IMR-90 (cell line): ENCODE data around the gene ULBP1. TPM values are rescaled to one million over a fixed set of nuclear protein-coding genes. Genes with fewer than 3 reads are reported as not detected.

Source experiments
- ATAC-seq: fragments of 200-7000 bp; cut with Tn5 transposase; 2 replicates; pipeline ENCODE4 v1.9.1; 2020; ENCODE audit warnings: low read depth, mild to moderate bottlenecking, moderate library complexity
- BruUV-seq: library from RNA; stranded (reverse); fragments of 400-500 nt; replicated peaks from 2 replicates; lab custom pipeline; 2021; lab: Mats Ljungman, UMichigan
- CTCF ChIA-PET: fragments of 300-600 bp; formaldehyde crosslinking; extraction: SDS; loops from one replicate; lab custom pipeline; 2021; ENCODE audit warnings: antibody characterized with exemption; lab: Yijun Ruan, JAX
- POLR2A ChIA-PET: fragments of 300-600 bp; sonication (Branson Sonifier 250); formaldehyde crosslinking; loops from one replicate; lab custom pipeline; 2022; ENCODE audit warnings: antibody characterized with exemption; ENCODE audit not compliant: unreplicated experiment; lab: Charles Lee
- DNase-seq: peaks from one replicate; pipeline ENCODE4 v3.0.0; 2013
- H2AFZ ChIP-seq: replicated peaks from 2 replicates; pipeline ENCODE3; 2013; ENCODE audit warnings: low read length, mild to moderate bottlenecking; ENCODE audit not compliant: poor library complexity
- H2AK5ac ChIP-seq: 2 replicates; pipeline ENCODE4 v1.6.1; 2013; ENCODE audit warnings: low read depth, low read length, inconsistent platforms
- H2AK9ac ChIP-seq: replicated peaks from 2 replicates; pipeline ENCODE3; 2013; ENCODE audit warnings: mild to moderate bottlenecking, low read depth, low read length, moderate library complexity; ENCODE audit not compliant: poor library complexity
- H2BK120ac ChIP-seq: 2 replicates; pipeline ENCODE4 v1.6.1; 2013; ENCODE audit warnings: low read depth, low read length, inconsistent platforms
- H2BK15ac ChIP-seq: 3 replicates; pipeline ENCODE4 v1.6.1; 2013; ENCODE audit warnings: low read depth, low read length, inconsistent platforms
- H2BK20ac ChIP-seq: 2 replicates; pipeline ENCODE4 v1.6.1; 2013; ENCODE audit warnings: low read depth, mild to moderate bottlenecking, inconsistent platforms, low read length, moderate library complexity
- H2BK5ac ChIP-seq: 2 replicates; pipeline ENCODE4 v1.6.1; 2013; ENCODE audit warnings: mild to moderate bottlenecking, low read depth, low read length, inconsistent platforms; ENCODE audit not compliant: poor library complexity, severe bottlenecking
- H3K14ac ChIP-seq: replicated peaks from 2 replicates; pipeline ENCODE4 v1.6.1; 2013; ENCODE audit warnings: low read depth, low read length, inconsistent platforms
- H3K18ac ChIP-seq: 2 replicates; pipeline ENCODE4 v1.6.1; 2013; ENCODE audit warnings: low read depth, low read length, control low read depth
- H3K23ac ChIP-seq: 2 replicates; pipeline ENCODE4 v1.6.1; 2013; ENCODE audit warnings: low read depth, low read length, inconsistent platforms
- H3K27ac ChIP-seq: 2 replicates; pipeline ENCODE4 v1.5.1; 2013; ENCODE audit warnings: mild to moderate bottlenecking, control low read depth, low read length; ENCODE audit not compliant: insufficient read depth
- H3K27me3 ChIP-seq: 2 replicates; pipeline ENCODE4 v1.6.1; 2013; ENCODE audit warnings: low read length; ENCODE audit not compliant: control insufficient read depth, insufficient read depth
- H3K36me3 ChIP-seq: 2 replicates; pipeline ENCODE4 v1.6.1; 2013; ENCODE audit warnings: low read length, mixed read lengths; ENCODE audit not compliant: control insufficient read depth, insufficient read depth
- H3K4ac ChIP-seq: 2 replicates; pipeline ENCODE4 v1.6.1; 2013; ENCODE audit warnings: low read depth, low read length, inconsistent platforms
- H3K4me1 ChIP-seq: 2 replicates; pipeline ENCODE4 v1.6.1; 2013; ENCODE audit warnings: low read length, mixed read lengths; ENCODE audit not compliant: control insufficient read depth, insufficient read depth
- H3K4me2 ChIP-seq: 2 replicates; pipeline ENCODE4 v1.6.1; 2013; ENCODE audit warnings: low read depth, mild to moderate bottlenecking, control low read depth, low read length, moderate library complexity
- H3K4me3 ChIP-seq: 2 replicates; pipeline ENCODE4 v1.5.1; 2013; ENCODE audit warnings: low read depth, mild to moderate bottlenecking, control low read depth, low read length, moderate library complexity; ENCODE audit not compliant: insufficient read depth
- H3K56ac ChIP-seq: 2 replicates; pipeline ENCODE4 v1.6.1; 2013; ENCODE audit warnings: low read length, inconsistent platforms; ENCODE audit not compliant: insufficient read depth; ENCODE audit errors: extremely low read depth
- H3K79me1 ChIP-seq, 2 experiments: 2 replicates each; pipeline ENCODE4 v1.6.1; 2013; ENCODE audit warnings: low read length in 2 of 2, inconsistent platforms in 1 of 2, low read depth in 1 of 2
- H3K9ac ChIP-seq: 2 replicates; pipeline ENCODE4 v1.6.1; 2013; ENCODE audit warnings: low read depth, low read length, control low read depth
- H3K9me1 ChIP-seq: 2 replicates; pipeline ENCODE4 v1.6.1; 2013; ENCODE audit warnings: low read length, inconsistent platforms; ENCODE audit not compliant: insufficient read depth
- H3K9me3 ChIP-seq: 2 replicates; pipeline ENCODE4 v1.6.1; 2013; ENCODE audit warnings: low read length; ENCODE audit not compliant: control insufficient read depth, insufficient read depth
- H4K20me1 ChIP-seq: 2 replicates; pipeline ENCODE4 v1.6.1; 2013; ENCODE audit warnings: low read length, inconsistent platforms; ENCODE audit not compliant: insufficient read depth
- H4K5ac ChIP-seq: 2 replicates; pipeline ENCODE4 v1.6.1; 2013; ENCODE audit warnings: mild to moderate bottlenecking, low read depth, low read length, control low read depth
- H4K8ac ChIP-seq, 2 experiments: 2 replicates each; pipeline ENCODE4 v1.6.1; 2013; ENCODE audit warnings: low read depth in 2 of 2, low read length in 2 of 2, control low read depth in 1 of 2, inconsistent platforms in 1 of 2
- H4K91ac ChIP-seq: 2 replicates; pipeline ENCODE4 v1.6.1; 2013; ENCODE audit warnings: low read depth, low read length, inconsistent platforms; ENCODE audit not compliant: insufficient read depth
- MAZ ChIP-seq: IDR thresholded peaks from 2 replicates; pipeline ENCODE4 v1.6.1; 2012; ENCODE audit warnings: low read depth, mild to moderate bottlenecking, low read length, improper control_type of control experiment, moderate library complexity, borderline replicate concordance
- MXI1 ChIP-seq: IDR thresholded peaks from 2 replicates; pipeline ENCODE4 v1.6.1; 2012; ENCODE audit warnings: low read depth, mild to moderate bottlenecking, low read length, moderate library complexity, borderline replicate concordance
- RCOR1 ChIP-seq: IDR thresholded peaks from 2 replicates; pipeline ENCODE4 v1.6.1; 2012; ENCODE audit warnings: mild to moderate bottlenecking, low read length, improper control_type of control experiment; ENCODE audit not compliant: insufficient replicate concordance
- RFX5 ChIP-seq: IDR thresholded peaks from 2 replicates; pipeline ENCODE4 v1.8.0; 2012; ENCODE audit warnings: low read depth, mild to moderate bottlenecking, low read length, moderate library complexity
- WGBS, 2 experiments: methylation state at CpG; one replicate each; pipeline versions ENCODE4 v1.1.5 to v1.1.7; 2013; ENCODE audit warnings: missing lambda C conversion rate in 2 of 2; ENCODE audit not compliant: insufficient read length in 1 of 2; ENCODE audit errors: extremely low coverage in 2 of 2; 5-methylcytosine and 5-hydroxymethylcytosine counted together
- dilution Hi-C: fragments of 300-500 bp; cut with HindIII; formaldehyde crosslinking; loops from one replicate; pipeline ENCODE4 v1.14.3; 2018; ENCODE audit warnings: low sequenced_read_pairs; ENCODE audit not compliant: unreplicated experiment
- in situ Hi-C: fragments of 300-500 bp; cut with MboI; formaldehyde crosslinking; loops from 3 replicates; pipeline ENCODE4 v1.14.3; 2019; ENCODE audit warnings: low sequenced_read_pairs, inconsistent platforms, mixed read lengths
- intact Hi-C: fragments of 100-400 bp; cut with micrococcal nuclease; formaldehyde crosslinking; loops from 2 replicates; pipeline ENCODE4 v1.10.0; 2022
- polyA plus RNA-seq, 3 experiments: library from polyadenylated mRNA; depleted of rRNA; stranded (reverse); fragments of >200 nt; gene quantifications; 2 replicates each; pipeline ENCODE4 v1.2.3, GENCODE V29; 2012; ENCODE audit warnings: low replicate concordance in 1 of 3
- total RNA-seq: library from RNA; depleted of rRNA; stranded (reverse); fragments of >200 nt; gene quantifications from 2 replicates; pipeline ENCODE4 v1.2.3, GENCODE V29; 2012

The ULBP1 gene
- total and polyA plus RNA-seq, 2 of the 4 experiments (the other 2 are of a cell fraction): 0.18 to 0.87 TPM

- Histone ChIP-seq H3K14ac (no peak overlapping the region), H3K18ac (no peak overlapping the region), H4K8ac (no peak overlapping the region), H2BK120ac (no peak overlapping the region), H3K4ac (no peak overlapping the region), H3K27me3 (peaks cover 36% of the 10 kb centered on the region), H3K79me1 (no peaks in the 10 kb centered on the region), H3K23ac (no peak overlapping the region), H2BK20ac (no peak overlapping the region), H4K20me1 (no peaks in the 10 kb centered on the region), H2BK5ac (no peak overlapping the region), H3K9me1 (no peaks in the 10 kb centered on the region), H3K4me3 (no peak overlapping the region), H2BK15ac (no peak overlapping the region), H2AK9ac (no peak overlapping the region), H3K56ac (no peak overlapping the region), H4K91ac (no peak overlapping the region), H3K36me3 (no peaks in the 10 kb centered on the region), H3K9me3 (no peaks in the 10 kb centered on the region), H2AK5ac (no peak overlapping the region), H3K4me2 (no peak overlapping the region), H3K4me1 (no peaks in the 10 kb centered on the region), H3K9ac (no peak overlapping the region), H3K27ac (no peak overlapping the region), H4K5ac (no peak overlapping the region), H2AFZ (no peak overlapping the region)
- intact Hi-C loops (loop anchor here (5.0 to 10.0 kb wide), 2 partner anchors 406 to 883 kb away; no protein-coding TSS in a partner anchor), in situ Hi-C loops (loop anchor here (10.0 to 25.0 kb wide), 2 partner anchors 406 to 883 kb away; no protein-coding TSS in a partner anchor), dilution Hi-C loops (no loop called here)
- ATAC-seq (no peak), DNase-seq (no peak)
- POLR2A ChIA-PET: no interaction called here
- TF ChIP-seq MAZ (no peak), MXI1 (no peak), RFX5 (no peak), RCOR1 (no peak)
- WGBS, 2 experiments: no CpG with 5 or more reads among the region's 6 CpGs
- no TSS peak for BruUV-seq
- CTCF ChIA-PET: no interaction called here
Observed at GRCh38 chr6:149931501-149931900, 32.2 kb upstream of the ULBP1 start.
